Stimulated activated CD8-positive, alpha-beta memory T cell treated with anti-CD3 and anti-CD28 coated beads, Interleukin-4, amount 100 ng/mL, for 4 hours (primary cell): ENCODE measurements around the gene SMYD3.

ENCODE experiments used
- DNase-seq, 2 donors: peaks; one replicate each; pipeline ENCODE4 v3.0.0-alpha.2; 2020; ENCODE audit warnings: low read depth in 2 of 2, low spot score in 1 of 2

The SMYD3 gene

DNA sequence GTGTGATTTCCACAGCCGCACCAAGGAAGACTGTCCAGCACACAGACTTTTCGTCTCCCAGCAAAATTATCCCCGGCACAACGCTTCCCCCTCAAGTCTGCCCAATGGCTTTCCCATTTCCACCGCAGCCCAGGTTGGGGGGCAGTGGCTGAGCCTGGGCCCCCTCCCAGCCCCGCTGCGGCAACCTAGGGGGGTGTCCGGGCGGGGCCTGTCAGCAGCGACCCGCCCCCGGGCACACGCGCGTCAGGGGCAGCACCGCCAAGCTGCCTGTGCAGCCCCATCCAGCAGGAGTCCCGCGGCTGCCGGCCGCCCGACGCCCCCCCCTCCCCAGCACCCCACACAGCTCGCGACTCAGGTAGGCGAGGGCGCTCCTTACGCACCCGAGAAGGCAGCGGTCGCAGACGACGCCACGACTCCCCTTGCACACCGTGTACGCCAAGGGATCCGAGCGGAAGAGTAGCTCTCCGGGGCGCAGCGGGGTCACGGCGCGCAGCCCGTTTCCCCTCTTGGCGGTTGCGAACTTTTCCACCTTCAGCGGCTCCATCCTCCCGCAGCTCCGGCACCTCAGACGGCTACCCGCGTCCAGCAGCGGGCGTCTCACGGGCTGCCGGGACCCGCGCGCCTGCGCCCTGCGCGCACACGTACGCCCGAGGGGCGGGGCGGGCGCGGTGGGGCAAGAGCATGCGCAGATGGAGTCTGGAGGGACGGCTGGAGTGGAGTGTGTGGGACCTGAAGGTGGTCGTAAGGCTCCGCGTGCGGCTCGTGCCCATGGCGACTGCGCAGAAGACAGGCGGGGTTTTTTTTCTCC, at the start of gene SMYD3:
SMYD3 (minus strand) TSS at position 606 of the 808 bp plus-strand sequence.
- peak; percentile 24 to 51 for DNase-seq

DNA sequence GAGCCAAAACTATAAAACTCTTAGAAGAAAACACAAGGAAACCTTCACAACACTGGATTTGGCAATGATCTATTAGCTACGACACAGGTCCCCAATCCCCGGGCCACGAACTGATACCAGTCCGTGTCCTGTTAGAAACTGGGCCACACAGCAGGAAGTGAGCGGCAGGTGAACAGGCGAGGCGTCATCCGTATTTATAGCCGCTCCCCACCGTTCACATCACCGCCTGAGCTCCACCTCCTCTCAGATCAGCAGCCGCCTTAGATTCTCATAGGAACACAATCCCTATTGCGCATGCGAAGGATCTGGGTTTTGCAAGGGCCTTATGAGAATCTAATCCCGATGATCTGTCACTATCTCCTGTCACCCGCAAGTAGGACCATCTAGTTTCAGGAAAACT, 47.1 kb upstream of the SMYD3 start:
- no peak for DNase-seq

DNA sequence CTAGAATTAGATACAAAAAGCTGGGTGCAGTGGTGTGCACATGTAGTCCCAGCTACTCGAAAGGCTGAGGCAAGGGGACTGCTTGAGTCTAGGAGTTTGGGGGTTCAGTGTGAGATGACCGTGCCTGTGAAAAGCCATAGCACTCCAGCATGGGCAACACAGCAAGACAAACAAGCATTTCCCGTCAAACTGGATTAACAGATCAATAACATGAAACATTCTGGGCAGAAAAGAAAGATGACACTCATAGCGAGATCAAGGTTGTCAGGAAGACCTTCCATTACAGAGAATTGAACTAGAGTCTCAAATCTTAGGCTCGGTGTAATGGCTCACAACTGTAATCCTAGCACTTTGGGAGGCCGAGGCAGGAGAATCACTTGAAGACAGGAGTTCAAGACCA, 45.0 kb upstream of the SMYD3 start:
- DNase-seq = no peak

DNA sequence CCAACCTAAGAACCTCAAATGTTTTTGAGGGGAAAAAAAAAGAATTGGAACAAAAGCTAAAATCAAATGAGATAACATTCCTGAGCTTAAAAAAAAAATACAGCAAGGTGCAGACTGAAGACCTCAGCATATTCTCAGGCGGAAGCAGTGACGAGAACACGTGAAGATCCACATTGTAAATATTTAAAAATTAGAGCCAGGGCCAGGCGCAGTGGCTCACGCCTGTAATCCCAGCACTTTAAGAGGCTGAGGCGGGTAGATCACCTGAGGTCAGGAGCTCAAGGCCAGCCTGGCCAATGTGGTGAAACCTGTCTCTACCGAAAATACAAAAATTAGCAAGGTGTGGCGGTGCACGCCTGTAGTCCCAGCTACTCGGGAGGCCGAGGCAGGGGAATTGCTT, 43.3 kb upstream of the SMYD3 start:
- DNase-seq = no peak

- DNase-seq = no peak
Measured at GRCh38 chr1:246549665-246550064, 42.6 kb upstream of the SMYD3 start.

DNA sequence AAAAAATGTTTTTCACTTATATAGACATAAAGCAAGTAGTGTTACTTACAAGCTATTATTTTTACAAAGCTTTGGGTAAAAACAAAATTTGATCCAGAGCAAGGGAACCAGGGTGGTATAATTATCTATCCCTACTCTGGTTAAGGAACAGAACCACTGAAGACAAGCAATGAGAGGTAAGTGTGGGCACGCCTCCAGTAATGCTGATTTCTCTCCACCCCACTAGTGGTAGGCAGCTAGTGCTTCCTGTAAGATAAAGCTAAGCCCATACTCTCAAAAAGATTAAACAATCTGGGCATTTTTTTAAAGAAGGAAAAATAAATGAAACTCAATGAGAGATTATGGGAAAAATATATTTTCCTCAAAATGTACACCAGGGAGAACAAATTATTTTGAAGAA, 36.9 kb upstream of the SMYD3 start:
- DNase-seq = no peak

DNA sequence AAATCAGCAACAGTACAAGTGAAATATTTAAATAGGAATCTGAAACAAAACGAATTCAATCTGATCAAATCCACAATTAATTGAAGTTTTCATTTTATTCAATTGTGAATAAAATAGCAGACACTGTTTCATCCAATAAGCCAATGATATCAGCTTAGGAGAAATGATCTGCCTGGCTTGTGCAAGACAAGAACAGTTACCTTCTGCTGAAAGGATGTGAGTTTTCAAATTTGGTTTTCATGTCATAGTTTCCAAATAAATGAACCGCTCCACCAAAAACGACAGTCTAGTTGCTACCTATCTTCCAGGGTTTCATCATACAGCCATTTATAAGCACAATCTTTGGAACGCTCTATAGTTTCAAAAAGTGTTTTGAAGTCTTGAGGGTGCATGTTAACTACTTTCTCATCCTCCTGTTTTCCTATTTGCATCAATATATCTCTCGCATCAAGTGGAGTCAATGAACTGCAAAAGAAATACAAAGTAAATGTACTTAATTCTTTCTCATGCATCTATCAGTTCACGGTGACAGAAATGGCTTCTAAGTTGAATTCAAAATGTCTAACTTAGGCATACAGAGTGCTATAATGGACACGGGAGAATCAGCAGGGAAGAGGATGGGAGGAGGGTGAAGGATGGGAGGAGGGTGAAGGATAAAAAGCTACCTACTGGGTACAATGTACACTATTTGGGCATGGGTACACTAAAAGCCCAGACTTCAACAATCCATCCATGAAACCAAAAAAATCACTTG, 33.8 kb upstream of the SMYD3 start:
- no peak for DNase-seq

DNA sequence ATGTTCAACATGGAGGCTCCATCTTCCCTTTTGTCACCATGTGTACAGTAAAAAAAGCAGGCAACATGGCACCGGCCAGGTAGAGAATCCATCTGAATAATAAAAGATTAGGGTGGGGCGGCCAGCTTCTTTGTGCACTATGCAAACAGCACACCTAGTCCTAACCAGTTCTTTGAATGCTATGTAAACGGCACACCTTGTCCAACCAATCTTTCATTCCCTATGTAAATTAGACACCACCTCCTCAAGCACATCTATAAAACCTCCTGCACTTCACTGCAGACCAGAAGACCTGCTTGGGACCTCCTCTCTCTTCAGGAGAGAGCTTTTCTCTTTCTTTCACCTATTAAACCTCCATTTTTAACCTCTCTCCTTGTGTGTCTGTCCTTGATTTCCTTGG, 30.8 kb upstream of the SMYD3 start:
- DNase-seq = no peak

DNA sequence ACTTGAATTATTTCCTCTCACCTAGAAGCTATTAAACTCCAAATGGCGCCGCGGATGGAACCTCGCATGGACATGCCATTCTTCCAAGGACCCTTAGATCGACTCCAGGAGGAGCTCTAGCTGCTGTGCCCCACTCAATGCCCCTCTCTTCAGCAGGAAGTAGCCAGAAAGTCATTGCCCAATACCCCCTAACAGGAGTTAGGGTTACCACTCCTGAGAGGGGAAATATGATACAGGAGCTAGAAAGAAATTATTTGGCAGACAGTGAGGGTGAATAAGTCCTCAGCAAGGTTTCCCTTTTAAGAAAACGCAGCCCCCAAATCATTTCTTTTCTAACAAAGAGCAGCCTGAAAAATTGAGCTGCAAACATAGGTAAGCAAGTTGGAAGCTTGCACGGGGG, 30.4 kb upstream of the SMYD3 start:
- DNase-seq = no peak

DNA sequence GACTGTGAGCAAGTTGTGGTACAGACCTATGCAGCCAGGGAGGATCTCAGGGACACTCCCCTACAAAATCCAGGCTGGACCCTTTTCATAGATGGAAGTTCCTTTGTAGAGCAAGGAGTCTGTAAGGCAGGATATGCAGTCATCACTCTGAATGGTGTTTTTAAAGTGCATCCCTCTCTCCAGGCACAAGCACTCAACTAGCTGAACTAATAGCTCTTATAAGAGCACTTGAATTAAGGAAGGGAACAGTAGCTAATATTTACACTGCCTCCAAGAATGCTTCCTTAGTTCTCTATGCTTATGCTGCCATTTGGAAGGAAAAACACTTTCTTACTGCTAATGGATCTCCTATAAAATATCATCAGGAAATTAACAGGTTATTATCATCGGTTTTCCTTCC, 27.0 kb upstream of the SMYD3 start:
- DNase-seq = no peak

GRCh38 chr1:246533371-246533905, 26.4 kb upstream of the SMYD3 start:
- no peak for DNase-seq

GRCh38 chr1:246532519-246532918, 25.4 kb upstream of the SMYD3 start:
- no peak for DNase-seq

DNA sequence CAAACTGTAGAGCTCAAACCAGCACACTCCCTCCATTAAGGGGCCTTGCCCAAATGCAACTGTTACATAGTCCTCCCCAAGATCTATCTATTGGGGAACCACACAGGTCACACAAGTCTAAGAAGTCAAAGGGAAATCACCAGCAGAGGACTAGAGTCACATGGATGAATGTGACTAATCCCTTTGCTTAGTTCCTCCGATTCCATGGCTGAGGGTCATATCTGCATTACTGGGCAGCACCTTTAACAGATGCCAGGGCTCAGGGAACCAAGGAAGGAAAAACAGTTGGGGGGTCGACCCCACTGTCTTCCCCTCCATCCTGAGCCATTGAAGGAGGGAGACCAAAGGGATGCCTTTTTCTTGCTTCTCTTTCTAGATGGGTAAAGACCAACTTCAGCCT, 23.4 kb upstream of the SMYD3 start:
- DNase-seq = no peak

- no peak for DNase-seq
Measured at GRCh38 chr1:246528933-246529731, 22.1 kb upstream of the SMYD3 start.

DNA sequence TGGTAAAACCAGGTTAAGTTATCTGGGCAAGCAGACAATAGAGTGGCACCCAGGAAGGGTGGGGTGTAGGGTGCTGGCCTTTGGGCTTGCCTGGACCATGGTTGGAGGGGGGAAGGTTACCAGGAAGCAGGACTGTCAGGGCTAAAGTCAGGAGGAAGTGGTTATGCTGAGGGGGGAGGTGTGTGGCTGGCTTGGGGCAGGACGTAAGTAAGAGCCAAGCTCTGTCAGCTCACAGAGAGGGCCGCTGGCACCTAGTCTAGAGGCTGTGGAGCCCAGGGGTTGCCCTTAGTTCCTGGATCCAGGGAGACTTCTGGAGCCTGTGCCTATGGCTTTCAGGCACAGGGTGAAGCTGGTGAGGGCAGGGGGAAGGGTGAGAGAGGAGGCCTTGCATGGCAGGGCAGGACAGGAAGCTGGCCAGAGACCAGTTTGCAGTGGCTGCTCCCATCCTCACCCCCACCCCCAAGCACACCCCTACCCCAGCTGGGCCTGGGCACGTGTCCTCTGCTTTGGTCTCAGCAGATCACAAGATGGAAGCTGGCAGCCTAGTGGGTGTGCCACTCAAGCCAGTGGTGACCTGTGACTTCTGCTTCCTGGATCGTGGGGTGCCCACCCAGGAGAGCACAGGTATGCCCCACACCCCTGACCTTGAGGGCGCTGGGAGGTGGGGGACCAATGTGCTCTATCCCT, 20.5 kb upstream of the SMYD3 start:
- DNase-seq = no peak

- DNase-seq = no peak
Measured at GRCh38 chr1:246526915-246527314, 19.8 kb upstream of the SMYD3 start.

GRCh38 chr1:246526380-246526779, 19.3 kb upstream of the SMYD3 start:
- no peak for DNase-seq

- no peak for DNase-seq
Measured at GRCh38 chr1:246519514-246519913, 12.4 kb upstream of the SMYD3 start.

DNA sequence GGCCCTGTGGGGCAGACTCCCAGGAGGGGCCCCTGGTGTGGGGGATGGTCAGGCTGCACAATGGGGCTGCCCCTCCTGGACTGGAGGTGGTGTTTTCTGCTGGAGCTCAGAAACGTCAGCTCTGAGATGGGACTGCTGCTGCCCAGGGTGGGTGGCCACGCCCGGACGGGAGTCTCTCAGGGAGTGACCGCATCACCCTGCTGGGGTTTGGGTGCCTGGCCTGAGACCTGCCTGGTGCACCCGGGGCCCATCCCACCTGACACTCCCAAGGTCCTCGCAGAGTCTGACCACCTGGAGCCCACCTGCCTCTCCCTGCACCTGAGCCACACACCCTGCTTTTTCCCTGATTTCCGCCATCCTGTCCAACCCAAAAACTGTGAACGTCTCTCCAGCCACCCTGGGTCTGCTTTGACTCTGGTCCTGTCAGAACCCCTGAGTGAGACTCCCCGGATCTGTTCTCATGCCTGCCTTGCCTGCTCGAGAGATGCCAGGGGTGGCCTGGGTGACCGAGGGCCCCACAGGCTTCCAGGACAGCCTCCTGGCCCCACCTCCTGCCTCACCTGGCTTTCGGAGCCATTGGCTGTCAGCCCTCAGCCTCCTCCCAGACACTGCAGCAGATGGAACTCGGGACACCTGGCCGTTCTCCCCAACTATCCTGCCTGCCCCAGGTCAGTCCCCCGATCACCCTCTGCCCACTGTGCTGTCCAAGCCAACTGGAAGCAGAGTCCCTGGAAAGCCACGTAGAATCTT, 11.6 kb upstream of the SMYD3 start:
- DNase-seq = no peak

GRCh38 chr1:246517391-246517790, 10.3 kb upstream of the SMYD3 start:
- no peak for DNase-seq
